NCI-H510A (cell line): Measurements from ENCODE around the gene USH1G.

Experiments used
- DNase-seq: peaks from one replicate; lab custom pipeline; 2025; lab: John Stamatoyannopoulos, UW

USH1G gene

GRCh38 chr17:74903671-74904070 is 19.4 kb downstream of the USH1G start:
- no peak for DNase-seq

GRCh38 chr17:74903034-74903433 is 20.0 kb downstream of the USH1G start:
- DNase-seq: no peak

- no peak for DNase-seq
Observed at GRCh38 chr17:74901353-74902135, 21.5 kb downstream of the USH1G start.

- no peak for DNase-seq
Observed at GRCh38 chr17:74900208-74900607, 22.8 kb downstream of the USH1G start.

GRCh38 chr17:74898376-74898946 is 24.6 kb downstream of the USH1G start:
- DNase-seq: no peak

GRCh38 chr17:74893936-74894671 is 29.0 kb downstream of the USH1G start:
- DNase-seq: no peak

- no peak for DNase-seq
Observed at GRCh38 chr17:74892974-74893911, 29.8 kb downstream of the USH1G start, which contains the start of gene FADS6. FADS6 (minus strand) TSS chr17:74893633; CDS start chr17:74893595, 38 bp downstream.

- DNase-seq: peak; percentile 25
Observed at GRCh38 chr17:74892013-74892841, 30.8 kb downstream of the USH1G start.

GRCh38 chr17:74890554-74890953 is 32.5 kb downstream of the USH1G start:
- no peak for DNase-seq

GRCh38 chr17:74888469-74888868 is 34.6 kb downstream of the USH1G start:
- DNase-seq: no peak

GRCh38 chr17:74883241-74883745 is 39.8 kb downstream of the USH1G start:
- DNase-seq: no peak

- no peak for DNase-seq
Observed at GRCh38 chr17:74882517-74883240, 40.4 kb downstream of the USH1G start.

- no peak for DNase-seq
Observed at GRCh38 chr17:74881073-74881472, 42.0 kb downstream of the USH1G start.

GRCh38 chr17:74879308-74879707 is 43.7 kb downstream of the USH1G start:
- no peak for DNase-seq

- no peak for DNase-seq
Observed at GRCh38 chr17:74878658-74879057, 44.4 kb downstream of the USH1G start.

- DNase-seq: no peak
Observed at GRCh38 chr17:74877592-74878548, 45.2 kb downstream of the USH1G start.

GRCh38 chr17:74875977-74876593 is 47.0 kb downstream of the USH1G start:
- no peak for DNase-seq
